Medulla oblongata (tissue), 1 donor: ENCODE results near the gene MYBPC3.
A peak's percentile ranks its signal among the peaks of the same experiment; 100 is the strongest.

ENCODE experiments used
- DNase-seq: peaks from one replicate; pipeline ENCODE4 v3.0.0-alpha.2; 2015; ENCODE audit errors: extremely low spot score

Gene MYBPC3

DNA sequence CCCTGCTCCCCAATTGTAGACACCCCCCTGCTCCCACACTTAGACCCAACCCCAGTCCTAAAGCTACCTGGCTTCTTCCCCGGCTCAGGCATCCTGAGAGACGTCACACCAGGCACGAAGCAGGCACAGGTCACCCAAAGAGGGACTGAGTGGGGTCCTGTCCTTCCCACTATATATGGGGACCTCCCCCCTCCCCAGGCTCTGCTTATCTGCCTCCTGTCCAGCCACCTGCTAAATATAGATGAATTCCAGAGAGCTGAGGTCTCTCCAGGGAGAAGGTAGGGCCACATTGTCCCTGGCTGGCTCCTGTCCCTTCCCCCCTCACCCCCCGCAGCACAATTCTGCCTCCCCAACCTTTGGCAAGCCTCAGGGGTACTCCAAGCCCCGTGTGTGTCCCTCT, at the start of gene MYBPC3:
MYBPC3 (minus strand) TSS at position 147 of the 400 bp plus-strand sequence; CDS start at position 92, 55 bp downstream.
- DNase-seq: no peak

DNA sequence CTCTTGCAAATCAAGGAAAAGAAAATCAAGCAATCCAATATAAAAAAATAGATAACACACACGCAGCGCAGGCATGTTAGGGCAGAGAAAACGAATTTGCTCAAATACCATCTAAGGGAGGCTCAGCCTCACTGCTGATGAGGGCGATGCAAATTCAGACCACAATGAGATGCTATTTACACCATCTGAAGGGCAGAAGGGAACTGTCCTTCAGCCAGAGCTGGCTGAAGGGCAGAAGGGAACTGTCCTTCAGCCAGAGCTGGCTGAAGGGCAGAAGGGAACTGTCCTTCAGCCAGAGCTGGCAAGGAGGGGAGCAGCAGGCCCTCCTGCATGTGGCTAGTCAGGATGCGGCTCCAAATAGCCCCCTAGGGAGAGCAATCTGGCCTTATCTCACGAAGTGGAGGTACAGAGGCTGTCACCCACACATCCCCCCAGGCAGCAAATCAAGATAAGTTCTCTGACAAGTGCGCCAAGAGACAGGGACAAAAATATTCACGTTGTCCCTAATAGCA, 48.3 kb upstream of the MYBPC3 start:
- DNase-seq: no peak

DNA sequence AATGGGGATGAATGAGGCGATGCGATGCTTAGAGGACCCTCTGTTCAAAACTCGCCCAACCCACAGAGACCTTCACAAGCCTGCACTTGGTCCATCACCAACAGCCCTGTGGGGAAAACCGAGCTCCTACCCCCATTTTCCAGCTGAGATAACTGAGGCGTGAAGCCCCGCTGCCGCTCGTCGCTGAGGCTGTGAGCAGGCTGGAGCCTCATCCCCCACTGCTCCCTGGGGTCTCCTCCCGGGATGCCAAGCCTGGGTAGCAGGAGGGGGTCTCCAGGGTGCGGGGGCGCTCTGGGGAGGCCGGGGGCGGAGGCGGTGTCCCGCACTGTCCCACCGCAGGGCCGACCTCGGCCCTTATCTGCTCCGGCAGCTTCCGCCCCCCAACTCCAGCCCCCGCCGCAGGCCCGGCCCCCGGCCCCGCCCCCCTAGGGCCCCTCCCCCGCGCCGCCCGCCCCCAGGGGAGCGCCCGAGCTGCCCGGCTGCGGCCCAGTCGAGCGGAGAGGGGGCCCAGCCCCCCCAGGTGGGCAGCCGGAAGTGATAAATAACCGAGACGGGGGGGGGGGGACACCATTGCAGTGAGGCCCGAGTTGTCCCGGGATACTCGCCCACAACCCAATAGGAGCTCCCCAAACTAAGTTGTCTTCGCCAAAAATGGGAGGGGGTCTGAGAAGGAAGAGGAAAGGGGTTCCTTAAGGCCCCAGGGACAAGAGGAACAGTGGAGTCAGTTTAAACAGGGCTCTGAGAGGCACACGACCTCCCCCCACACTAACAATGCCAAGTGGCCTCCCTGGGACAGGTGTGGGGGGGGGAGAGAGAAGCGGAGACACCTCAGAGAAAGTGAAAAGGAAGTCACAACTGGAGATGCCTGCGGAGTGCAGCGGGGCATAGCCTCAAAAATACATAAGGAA, 47.6 kb upstream of the MYBPC3 start:
- DNase-seq: no peak

DNA sequence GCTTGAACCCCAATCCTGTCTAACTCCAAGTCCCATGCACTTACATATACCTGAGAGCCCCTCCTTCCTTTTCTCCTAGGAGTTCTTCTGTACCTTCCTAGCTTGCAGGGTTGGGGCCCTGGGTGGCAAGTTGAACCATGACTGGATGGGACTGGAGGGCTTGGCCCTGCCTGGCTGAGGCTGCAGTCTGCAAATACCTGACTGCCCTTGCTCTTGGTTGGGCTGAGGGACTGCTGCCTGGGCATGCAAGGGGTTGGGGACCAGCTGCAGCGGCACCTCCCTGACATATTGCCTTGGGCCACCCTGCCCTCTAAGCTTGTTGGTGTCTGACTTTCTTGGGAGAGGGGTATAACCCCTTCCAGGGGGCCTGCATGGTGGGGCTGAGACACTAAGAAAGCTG, 46.0 kb upstream of the MYBPC3 start:
- no peak for DNase-seq

DNA sequence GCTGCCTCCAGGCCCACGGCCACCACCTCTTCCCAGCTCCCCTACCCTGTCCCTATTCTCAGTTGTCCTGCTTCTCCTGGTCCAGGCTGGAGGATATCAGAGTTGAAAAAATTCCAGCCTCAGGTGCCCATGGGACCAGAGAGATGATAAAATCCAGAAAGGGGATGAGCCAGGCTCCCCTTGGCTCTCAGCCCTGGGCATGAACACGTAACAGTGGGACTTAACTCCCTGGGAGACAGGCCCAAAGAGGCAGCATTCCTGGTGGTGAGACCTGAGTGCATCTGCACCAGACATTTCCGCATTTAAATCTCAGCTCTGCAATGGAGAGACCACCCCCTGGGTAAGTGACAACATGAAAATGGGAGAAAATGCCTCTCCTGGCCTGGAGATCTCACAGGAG, 45.5 kb upstream of the MYBPC3 start:
- no peak for DNase-seq

DNA sequence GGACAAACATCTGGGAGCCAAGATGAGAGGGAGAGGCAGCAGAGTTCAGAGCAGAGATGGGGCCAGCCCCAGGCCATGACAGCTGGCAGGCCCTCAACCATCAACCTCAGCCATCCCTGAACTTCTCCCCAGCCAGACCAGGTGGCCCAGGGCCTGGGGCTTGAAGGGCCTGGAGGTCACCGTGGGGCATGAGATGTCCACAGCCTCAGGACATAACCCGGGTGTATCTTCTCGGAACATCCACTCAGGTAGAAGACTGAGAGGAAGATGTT, 43.5 kb upstream of the MYBPC3 start:
- DNase-seq: no peak

DNA sequence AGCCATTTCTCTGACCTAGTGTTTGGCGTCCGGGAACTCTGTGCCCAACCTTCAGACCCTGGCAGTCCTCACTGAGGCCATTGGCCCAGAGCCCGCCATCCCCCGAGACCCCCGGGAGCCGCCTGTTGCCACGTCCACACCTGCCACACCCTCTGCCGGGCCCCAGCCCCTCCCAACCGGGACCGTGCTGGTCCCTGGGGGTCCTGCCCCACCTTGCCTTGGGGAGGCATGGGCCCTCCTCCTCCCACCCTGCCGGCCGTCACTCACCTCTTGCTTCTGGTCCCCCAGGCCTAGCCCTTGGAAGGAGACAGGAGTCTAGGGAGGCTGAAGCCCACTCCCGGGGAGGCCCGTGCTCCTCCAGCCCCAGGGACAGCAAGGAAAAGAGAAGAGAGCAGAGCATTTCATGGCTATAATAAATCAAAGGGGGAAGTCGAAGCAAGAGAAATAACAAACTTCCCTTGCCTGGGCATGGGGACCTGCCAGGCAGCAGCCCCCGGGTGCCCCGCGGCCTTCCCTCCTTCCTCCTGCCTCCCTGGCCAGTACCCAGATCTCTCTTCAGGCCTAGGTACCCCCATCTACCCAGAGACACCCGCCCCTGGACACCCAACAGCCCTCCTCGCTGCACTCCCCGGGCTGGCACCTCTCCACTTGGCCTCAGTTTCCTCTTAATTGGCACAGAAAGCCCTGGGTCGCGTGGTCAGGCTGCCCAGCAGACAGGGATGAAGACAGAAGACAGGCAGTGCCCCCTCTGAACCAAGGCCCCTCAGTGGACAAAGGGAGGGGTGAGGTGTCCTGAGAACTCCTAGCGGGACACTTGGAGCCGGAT, 42.9 kb upstream of the MYBPC3 start:
- no peak for DNase-seq

DNA sequence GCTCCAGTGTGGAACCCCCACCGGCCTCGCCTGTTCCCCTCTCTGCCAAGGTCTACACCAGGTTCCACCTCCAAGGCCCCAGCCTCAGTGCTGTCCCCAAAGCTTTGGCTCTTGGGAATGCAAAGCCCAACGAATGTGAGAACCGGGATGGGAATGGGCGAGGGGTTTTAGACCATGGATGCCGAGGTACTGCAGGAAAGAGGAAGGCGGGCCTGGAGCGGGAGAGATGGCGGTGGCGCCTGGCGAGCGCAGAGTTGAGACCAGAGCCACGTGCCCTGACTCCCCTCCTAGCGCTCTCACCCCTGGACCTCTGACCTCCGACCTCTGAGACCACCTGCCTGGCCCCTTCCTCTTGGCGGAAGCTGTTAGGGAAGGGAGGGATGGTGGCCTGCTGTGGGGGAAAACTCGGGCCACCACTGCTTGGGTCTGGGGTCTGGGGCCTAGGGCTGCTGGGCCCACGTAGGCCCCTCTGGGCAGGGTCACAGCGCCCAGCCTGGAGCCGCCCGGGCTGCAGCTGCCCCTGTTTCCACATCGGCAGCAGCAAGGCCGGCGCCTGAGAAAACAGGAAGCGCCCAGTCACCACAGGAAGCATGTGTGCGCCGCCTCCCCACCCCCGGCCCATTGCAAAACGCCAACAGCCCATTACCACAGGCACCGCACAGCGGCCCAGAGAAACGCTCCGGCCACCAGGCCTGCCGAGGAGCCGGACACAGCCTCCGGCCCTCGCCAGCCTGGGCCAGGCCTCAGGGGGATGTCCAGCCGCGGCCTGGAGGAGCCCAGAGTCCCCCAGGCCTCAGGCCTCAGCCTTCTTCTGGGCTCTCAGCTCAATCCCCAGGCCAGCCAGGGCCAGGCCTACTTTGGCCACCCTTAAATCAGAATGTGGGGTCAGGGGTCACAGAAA, 42.1 kb upstream of the MYBPC3 start:
- peak; percentile 48 for DNase-seq

DNA sequence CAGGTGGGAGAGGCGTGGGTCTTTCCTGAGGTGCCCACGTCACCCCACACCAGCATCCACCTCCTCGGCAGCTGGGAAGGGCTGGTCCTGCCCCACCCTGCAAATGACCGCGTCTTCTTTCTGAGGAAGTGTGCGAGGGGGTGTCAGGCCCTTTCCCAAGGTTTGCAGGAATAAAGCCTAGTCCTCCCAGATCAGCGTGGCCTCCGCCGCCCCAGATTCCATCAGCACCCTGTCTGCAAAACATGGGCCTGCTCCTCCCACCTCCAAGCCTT, 41.5 kb upstream of the MYBPC3 start:
- no peak for DNase-seq

DNA sequence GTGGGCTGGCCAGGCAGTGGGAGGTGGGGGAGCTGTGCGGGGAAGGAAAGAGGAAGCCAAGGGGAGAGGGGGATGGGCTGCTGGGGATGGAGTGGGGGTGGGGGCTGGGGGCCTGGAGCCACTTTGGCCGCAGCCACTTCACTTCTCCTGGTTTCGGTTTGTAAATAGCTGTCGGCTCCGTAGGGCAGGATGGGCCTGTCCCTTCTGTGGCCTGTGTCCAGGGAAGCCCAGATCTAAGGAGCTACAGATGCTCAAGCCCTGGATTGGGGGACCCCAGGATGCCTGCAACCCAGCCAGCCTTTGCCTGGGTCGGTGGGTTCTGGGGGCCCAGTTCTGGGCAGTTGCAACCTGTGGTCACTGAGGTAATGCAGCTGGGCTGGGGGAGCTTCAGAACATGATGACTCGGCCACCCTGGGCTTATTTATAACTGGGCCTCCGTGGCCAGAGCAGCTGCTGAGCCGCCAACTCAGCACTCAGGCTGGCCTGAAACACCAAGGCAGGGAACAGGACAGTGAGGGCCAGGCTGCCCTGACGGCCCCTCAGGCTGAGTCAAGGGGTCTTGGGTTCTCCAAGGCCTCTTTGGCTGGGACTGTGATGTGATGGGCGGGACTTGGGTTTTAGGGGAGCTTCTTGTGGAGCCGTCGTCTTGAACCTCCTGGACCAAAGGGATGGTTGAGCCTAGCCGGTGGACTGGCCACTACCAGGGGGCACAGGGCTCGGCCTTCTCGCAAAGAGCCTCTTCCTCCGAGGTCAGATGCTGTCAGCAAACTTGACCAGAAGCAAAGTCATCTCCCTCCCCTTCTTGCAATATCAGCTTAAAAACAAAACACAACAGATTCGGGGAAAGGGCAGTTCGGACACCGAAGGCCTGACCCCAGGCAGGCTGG, 40.9 kb upstream of the MYBPC3 start:
- peak; percentile 56 for DNase-seq

DNA sequence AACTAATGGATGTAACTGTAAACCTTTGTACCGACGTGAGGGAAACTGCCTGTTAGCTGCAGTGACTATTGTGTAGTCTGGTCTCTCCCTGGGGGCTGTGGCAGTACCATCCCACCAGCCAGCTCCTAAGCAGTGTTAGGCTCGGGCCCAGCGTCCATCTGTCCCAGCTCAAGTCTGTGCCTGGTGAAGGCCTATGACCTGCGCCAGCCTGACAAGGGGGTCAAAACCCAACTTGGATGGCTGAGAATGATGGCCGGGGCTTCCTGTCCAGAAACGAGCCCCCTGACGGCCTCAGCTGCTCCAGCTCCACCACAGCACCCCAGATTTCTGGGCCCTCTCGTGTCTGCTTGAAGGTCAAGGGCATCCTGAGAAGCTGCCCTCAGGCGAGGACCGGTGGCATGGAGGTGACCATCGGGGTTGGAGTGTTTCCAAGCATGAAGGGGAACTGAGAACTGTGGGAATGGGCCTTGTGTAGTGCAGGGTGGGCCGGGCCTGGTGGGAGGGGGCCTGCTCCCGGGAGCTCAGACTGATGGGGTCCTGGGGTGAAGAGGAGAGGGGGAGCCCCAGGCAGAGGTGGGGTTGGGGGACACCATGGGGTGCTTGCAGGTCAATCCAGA, 40.2 kb upstream of the MYBPC3 start:
- peak; percentile 56 for DNase-seq

DNA sequence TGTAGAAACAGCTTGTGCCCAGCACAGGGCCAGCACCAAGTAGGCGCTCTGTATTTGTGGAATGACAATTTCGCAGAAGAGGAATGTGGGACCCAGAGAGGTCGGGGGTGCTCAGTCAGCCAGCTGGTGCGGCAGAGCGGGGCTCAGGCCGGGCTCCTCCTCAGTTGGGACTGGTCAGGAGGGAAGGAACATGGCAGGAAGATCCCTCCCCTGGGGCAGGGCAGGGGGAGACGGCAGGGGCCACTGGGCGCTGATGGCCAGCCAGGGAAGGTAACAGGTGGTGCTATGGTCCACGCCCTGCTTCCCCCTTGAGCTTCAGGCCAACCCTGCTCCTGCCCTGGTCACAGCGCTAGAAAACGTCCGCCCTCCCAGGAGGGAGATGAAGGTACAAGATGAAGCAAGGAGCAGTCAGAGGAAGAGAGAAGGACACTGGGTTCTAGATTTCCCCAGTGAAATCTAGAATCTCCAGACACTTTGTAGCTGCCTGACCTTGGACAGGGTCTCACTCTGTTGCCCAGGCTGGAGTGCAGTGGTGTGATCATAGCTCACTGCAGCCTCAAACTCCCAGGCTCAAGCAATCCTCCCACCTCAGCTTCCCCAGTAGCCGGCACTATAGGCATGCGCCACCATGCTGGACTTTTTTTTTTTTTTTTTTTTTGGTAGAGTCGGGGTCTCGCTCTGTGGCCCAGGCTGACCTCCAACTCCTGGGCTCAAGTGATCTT, 39.4 kb upstream of the MYBPC3 start:
- DNase-seq: no peak

DNA sequence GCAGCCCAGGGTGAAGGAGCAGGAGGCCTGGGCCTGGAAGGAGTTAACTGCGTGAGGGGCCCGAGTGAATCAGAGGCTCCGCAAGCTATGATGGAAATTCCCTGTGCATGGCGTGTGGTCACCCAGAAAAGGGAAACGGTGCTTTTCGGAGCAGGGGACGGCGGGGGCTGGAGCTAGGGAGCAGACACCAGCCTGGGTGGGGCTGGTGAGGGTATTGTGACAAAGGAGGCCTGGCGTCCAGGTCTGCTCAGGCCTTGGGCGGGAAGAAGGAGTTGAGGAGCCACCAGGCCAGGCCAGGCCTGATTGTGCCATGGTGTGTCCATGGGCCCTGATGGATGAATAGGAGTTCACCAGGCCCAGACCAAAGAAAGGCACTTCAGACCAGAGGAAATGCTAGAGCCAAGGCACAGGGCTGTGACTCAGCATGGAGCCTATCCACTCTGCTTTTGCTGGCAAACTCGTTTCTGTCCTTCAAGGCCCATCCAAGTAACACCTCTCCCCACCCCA, 38.6 kb upstream of the MYBPC3 start:
- DNase-seq: peak; percentile 55

DNA sequence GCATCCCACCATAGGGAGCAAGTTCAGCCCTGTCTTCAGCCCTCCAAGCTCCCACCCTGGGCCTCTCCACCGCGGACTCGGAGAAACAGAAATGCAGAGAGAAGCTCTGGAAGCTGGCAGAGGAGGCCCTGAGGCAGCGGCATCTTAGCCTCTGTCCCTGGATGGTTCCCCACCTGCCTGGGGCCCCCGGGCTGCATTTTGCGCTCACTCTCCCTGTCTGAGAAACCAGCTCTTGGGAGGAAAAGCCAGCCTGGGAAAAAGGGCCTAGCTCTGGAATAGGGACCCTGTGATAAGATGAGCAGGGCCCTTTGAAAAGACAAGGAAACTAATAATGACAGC, 37.9 kb upstream of the MYBPC3 start:
- DNase-seq: no peak

DNA sequence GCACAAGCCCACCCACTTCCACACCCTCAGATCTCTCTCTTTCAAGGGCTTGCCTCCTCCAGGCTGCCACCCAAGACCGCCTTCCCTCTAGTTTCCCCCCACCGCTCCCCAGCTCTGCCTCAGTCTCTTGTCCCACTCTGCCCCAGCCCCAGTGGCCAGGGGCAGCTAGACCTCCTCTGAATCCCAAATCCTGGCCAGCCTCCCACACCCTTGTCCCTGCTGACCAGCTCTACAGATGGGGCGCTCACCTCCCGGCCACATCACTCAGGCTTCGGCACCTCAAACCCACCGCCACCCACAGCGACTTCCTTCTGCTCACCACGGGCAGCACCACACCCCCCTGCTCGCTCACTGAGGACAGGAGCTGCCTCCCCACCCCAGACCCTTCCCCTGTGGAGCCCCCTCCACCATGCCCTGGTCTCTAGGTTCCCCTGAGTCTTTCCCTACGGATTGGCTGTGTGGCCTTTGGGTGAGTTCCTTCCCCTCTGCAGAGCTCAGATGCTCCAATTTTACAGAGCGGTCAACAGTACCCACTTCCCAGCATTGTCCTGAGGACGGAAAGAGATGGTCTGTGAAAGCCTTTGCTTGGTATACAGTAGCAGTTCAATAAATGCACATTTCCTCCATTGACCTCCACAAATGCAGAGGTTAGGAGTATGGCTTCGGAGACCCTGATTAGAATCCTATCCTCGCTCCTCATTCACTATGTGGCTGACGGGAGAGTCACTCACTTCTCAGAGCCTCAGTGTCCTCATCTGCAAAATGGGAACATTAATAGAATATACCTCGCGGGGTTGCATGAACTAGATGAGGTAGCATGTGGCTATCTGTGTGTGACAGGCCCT, 37.3 kb upstream of the MYBPC3 start:
- DNase-seq: no peak

DNA sequence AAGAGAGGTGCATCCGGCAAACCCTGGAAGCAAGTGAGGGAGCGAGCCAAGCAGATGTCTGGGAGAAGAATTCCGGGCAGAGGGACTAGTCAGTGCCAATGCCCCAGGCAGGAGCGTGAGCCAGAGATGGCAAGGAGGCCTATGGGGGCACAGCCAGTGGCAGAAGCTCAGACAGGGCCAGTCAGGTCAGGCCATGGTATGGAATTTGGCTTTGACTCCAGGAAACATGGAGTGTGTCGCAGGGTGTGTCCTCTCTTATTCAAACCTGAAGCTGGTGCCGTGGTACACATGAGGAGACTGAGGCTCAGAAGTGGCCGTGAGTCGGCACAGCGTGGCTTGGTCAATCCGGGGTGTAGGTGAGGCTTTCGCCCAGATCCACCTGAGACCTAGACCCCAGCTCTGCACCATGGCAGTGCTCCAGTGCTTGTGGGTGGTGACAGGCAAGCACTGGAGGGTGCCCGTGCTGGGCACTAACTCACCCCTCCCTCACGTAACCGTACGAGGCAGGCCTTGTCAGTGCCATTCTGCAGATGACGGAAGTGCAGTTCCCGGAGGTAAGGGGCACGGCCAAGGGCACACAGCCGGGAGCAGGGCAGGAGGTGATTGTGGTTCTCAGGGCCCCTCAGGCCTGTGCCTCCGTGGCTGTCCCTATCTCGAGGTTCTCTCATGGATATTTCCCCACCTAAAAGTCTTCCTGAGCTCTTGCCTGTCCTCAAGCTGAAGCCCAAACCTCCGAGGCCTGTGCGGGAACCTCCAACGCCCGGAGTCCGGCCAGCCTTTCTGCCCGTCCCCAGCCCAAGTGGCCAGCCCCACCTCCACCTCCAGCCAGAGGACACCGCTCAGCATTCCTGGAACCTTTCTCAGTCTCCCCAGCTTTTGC, 36.4 kb upstream of the MYBPC3 start:
- DNase-seq: no peak

DNA sequence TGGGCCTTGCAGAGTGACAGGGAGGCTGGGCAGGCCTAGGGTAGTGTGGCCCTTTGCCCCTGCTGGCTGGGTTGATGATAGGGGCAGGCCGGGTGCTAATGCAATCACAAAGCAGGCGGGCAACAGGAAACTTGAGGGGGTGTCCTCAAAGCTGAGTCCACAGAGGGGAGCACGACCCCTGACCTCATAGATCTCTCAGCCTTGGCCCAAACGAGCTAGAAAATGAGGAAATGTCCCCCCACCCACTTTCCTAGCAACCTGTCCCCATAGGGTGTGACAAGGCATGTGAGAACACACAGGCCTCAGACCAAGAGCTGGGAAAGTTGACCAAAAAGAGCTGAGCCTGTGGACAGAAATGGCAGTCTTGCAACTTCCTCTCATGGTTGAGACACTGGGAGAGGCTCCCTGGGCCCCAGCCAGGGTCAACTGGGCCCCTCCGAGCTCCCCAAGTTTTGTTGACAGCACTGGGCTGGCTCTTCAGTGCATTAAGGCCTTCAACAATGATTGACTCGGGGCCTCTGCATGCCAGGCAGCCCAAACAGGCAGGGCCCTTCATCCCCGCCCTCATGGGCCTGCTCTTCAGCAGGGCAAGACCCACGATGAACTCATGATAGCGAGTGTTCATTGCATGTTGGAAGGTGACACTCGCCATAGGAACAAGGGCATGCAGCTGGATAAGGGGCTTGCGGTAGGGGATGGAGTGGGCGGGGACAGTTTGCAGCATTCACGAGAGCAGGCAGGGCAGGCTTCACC, 35.6 kb upstream of the MYBPC3 start:
- DNase-seq: no peak
